BLaER1 (cell line): ENCODE data around the gene PDE3B.
"Not testable (repeated sequence)": the region's sequence is repeated elsewhere in the genome, so short reads cannot be mapped to it uniquely, and the experiment has no call there.

Experiments
- H3K27ac ChIP-seq: shearing (Covaris generic); formaldehyde crosslinking; 2 replicates; pipeline ENCODE4 v1.8.1; 2022
- H3K27me3 ChIP-seq: shearing (Covaris generic); formaldehyde crosslinking; 2 replicates; pipeline ENCODE4 v1.8.1; 2022
- H3K36me3 ChIP-seq: shearing (Covaris generic); formaldehyde crosslinking; 2 replicates; pipeline ENCODE4 v1.8.1; 2022
- H3K4me1 ChIP-seq: shearing (Covaris generic); formaldehyde crosslinking; 2 replicates; pipeline ENCODE4 v1.8.1; 2022
- H3K4me2 ChIP-seq: shearing (Covaris generic); formaldehyde crosslinking; 2 replicates; pipeline ENCODE4 v1.8.1; 2022
- H3K4me3 ChIP-seq: shearing (Covaris generic); formaldehyde crosslinking; 2 replicates; pipeline ENCODE4 v1.8.1; 2022
- H3K9ac ChIP-seq: shearing (Covaris generic); formaldehyde crosslinking; 2 replicates; pipeline ENCODE4 v1.8.1; 2022
- H3K9me3 ChIP-seq: shearing (Covaris generic); formaldehyde crosslinking; 2 replicates; pipeline ENCODE4 v1.8.1; 2022
- H4K20me1 ChIP-seq: shearing (Covaris generic); formaldehyde crosslinking; 2 replicates; pipeline ENCODE4 v1.8.1; 2022
- Cebpa-rat ChIP-seq: shearing (Covaris generic); IDR thresholded peaks from 2 replicates; pipeline ENCODE4 v1.8.1; 2022

The PDE3B gene

DNA sequence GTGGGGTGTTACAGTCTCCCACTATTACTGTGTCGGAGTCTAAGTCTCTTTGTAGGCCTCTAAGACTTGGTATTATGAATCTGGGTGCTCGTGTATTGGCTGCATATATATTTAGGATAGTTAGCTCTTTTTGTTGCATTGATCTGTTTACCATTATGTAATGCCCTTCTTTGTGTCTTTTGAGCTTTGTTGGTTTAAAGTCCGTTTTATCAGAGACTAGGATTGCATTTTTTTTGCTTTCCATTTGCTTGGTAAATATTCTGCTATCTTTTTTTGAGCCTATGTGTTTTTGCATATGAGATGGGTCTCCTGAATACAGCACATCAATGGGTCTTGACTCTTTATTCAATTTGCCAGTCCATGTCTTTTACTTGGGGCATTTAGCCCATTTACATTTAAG lies 97.6 kb downstream of the PDE3B start:
- Histone ChIP-seq H3K27me3 (no peaks in the 10 kb centered on the region), H3K4me3 (no peak overlapping the region), H3K4me1 (no peaks in the 10 kb centered on the region), H3K9ac (no peak overlapping the region), H3K4me2 (no peak overlapping the region), H3K27ac (no peak overlapping the region), H3K36me3 (no peaks in the 10 kb centered on the region), H4K20me1 (no peaks in the 10 kb centered on the region), H3K9me3 (peaks cover 26% of the 10 kb centered on the region)
- no peak for TF ChIP-seq Cebpa-rat

DNA sequence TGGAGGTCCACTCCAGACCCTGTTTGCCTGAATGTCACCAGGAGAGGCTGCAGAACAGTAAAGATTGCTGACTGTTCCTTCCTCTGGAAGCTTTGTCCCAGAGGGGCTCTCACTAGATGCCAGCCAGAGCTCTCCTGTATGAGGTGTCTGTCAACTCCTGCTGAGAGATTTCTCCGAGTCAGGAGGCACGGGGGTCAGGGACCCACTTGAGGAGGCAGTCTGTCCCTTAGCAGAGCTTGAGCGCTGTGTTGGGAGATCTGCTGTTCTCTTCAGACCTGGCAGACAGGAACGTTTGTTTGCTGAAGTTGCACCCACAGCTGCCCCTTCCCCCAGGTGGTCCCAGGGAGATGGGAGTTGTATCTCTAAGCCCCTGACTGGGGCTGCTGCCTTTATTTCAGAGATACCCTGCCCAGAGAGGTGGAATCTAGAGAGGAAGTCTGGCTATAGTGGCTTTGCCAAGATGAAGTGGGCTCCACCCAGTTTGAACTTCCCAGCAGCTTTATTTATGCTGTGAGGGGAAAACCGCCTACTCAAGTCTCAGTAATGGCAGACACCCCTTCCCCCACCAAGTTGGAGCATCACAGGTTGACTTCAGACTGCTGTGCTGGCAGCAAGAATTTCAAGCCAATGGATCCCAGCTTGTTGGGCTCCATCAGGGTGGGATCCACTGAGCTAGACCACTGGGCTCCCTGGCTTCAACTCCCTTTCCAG lies 99.4 kb downstream of the PDE3B start:
- no peaks in the 10 kb centered on the region for H4K20me1 ChIP-seq
- no peaks in the 10 kb centered on the region for H3K27me3 ChIP-seq
- no peaks in the 10 kb centered on the region for H3K4me1 ChIP-seq
- no peak overlapping the region for H3K9ac ChIP-seq
- no peak overlapping the region for H3K27ac ChIP-seq
- no peaks in the 10 kb centered on the region for H3K36me3 ChIP-seq
- H3K4me3 ChIP-seq, result no peak overlapping the region
- peaks cover 26% of the 10 kb centered on the region for H3K9me3 ChIP-seq
- no peak for TF ChIP-seq Cebpa-rat
- H3K4me2 ChIP-seq, result no peak overlapping the region

DNA sequence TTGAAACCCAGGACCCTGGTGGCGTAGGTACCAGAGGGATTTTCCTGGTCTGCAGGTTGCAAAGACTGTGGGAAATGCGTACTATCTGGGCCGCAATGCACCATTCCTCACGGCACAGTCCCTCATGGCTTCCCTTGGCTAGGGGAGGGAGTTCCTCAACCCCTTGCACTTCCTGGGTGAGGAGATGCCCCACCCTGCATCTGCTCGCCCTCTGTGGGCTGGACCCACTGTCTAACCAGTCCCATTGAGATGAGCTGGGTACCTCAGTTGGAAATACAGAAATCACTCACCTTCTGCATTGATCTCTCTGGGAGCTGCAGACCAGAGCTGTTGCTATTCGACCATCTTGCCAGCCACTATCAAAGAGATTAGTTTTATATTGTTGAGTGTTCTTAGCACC lies 100.1 kb downstream of the PDE3B start:
- H3K9me3 ChIP-seq, result peaks cover 22% of the 10 kb centered on the region
- H3K36me3 ChIP-seq, H4K20me1 ChIP-seq, H3K9ac ChIP-seq, H3K4me3 ChIP-seq, H3K27ac ChIP-seq, H3K4me2 ChIP-seq, H3K4me1 ChIP-seq, H3K27me3 ChIP-seq: not testable (repeated sequence)

DNA sequence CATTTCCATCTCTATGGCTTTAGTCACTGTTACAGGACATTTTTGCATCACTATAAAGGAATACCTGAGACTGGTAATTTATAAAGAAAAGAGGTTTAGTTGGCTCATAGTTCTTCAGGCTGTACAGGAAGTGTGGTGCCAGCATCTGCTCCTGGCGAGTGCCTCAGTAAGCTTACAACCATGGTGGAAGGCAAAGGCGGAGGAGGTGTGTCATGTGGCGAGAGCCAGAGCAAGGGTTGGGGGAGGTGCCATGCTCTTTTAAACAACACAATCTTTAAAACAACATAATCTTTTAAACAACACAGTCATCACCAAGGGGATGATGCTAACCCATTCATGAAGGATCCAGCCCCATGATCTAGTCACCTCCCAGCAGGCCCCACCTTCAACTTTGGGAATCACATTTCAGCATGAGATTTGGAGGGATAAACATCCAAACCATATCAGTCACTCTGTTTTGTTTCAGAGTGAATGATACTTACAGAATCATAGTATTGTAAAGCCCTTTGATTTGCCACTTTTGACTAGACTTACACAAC lies 103.3 kb downstream of the PDE3B start:
- no peak overlapping the region for H3K9ac ChIP-seq
- no peaks in the 10 kb centered on the region for H4K20me1 ChIP-seq
- H3K4me3 ChIP-seq, result no peak overlapping the region
- TF ChIP-seq Cebpa-rat, result no peak
- H3K4me2 ChIP-seq, result no peak overlapping the region
- H3K36me3 ChIP-seq, result no peaks in the 10 kb centered on the region
- H3K27ac ChIP-seq, result no peak overlapping the region
- H3K4me1 ChIP-seq, result no peaks in the 10 kb centered on the region
- H3K27me3 ChIP-seq, result no peaks in the 10 kb centered on the region
- H3K9me3 ChIP-seq, result peaks cover 14% of the 10 kb centered on the region

DNA sequence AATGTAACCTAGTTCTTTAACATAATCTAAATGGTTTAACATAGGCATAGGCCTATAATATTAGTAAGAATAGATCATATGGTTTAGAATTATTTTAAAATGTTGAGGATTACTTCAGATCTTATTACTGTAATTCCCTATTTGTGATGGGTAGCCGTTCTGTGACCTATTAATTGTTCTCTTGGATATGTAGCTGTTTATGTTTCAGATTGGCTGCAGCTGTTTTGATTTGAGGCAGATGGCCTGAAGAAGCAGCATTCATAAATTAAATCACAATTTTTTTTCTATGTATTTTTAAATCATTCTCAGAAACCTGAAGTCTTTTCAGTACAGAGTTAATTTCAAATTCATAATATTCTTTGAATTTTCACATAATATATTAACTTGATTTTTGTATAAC lies 104.5 kb downstream of the PDE3B start:
- Histone ChIP-seq H3K27ac (no peak overlapping the region), H4K20me1 (no peaks in the 10 kb centered on the region), H3K36me3 (no peaks in the 10 kb centered on the region), H3K4me1 (no peaks in the 10 kb centered on the region), H3K27me3 (no peaks in the 10 kb centered on the region), H3K4me2 (no peak overlapping the region), H3K9ac (no peak overlapping the region), H3K9me3 (peaks cover 8% of the 10 kb centered on the region), H3K4me3 (no peak overlapping the region)
- no peak for TF ChIP-seq Cebpa-rat

DNA sequence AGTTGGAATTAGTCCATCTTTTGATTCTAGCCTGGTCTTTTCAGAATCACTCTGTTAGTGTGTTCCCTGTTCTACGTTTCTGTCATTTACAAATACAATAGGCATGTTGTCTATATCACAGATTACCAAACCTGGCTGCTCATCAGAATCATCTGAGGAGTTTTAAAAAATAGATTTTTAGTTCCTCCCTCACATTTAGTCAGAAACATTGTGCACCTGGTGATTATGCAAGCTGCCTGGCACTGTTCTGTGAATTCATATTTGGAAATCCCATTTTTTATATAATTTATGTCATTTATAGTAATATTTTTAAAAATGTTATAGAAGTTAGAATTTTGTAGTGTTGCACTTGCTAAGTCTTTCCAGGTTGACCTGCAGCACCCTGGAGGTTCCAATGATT lies 107.3 kb downstream of the PDE3B start:
- Histone ChIP-seq H3K36me3 (no peaks in the 10 kb centered on the region), H3K27me3 (no peaks in the 10 kb centered on the region), H3K4me3 (no peak overlapping the region), H3K27ac (no peak overlapping the region), H3K4me1 (no peaks in the 10 kb centered on the region), H3K9ac (no peak overlapping the region), H3K4me2 (no peak overlapping the region), H4K20me1 (no peaks in the 10 kb centered on the region), H3K9me3 (no peaks in the 10 kb centered on the region)
- no peak for TF ChIP-seq Cebpa-rat

DNA sequence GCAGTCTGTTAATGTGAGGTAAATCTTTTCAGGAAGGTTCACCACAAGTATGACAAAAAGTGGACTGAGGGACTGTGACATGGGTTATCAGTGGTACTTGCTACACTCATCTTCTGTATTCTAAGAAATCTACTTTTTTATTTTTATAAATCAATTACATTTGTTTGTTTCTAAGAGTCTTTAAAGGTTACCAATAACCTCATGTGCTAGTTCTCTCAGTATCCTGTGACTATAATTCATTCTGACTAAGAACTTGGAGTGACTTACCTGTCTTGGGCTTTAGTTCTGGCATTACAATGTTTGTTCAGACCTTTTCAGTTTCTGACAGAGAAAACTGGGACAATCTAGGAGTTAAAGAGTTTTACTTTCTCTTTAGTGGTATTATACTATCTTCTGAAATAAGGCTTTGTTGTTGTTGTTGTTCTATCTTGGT lies 108.4 kb downstream of the PDE3B start:
- no peaks in the 10 kb centered on the region for H3K36me3 ChIP-seq
- no peaks in the 10 kb centered on the region for H4K20me1 ChIP-seq
- no peak for TF ChIP-seq Cebpa-rat
- H3K4me3 ChIP-seq, result no peak overlapping the region
- H3K27me3 ChIP-seq, result no peaks in the 10 kb centered on the region
- no peak overlapping the region for H3K4me2 ChIP-seq
- no peak overlapping the region for H3K9ac ChIP-seq
- H3K27ac ChIP-seq, result no peak overlapping the region
- H3K4me1 ChIP-seq, result no peaks in the 10 kb centered on the region
- no peaks in the 10 kb centered on the region for H3K9me3 ChIP-seq

DNA sequence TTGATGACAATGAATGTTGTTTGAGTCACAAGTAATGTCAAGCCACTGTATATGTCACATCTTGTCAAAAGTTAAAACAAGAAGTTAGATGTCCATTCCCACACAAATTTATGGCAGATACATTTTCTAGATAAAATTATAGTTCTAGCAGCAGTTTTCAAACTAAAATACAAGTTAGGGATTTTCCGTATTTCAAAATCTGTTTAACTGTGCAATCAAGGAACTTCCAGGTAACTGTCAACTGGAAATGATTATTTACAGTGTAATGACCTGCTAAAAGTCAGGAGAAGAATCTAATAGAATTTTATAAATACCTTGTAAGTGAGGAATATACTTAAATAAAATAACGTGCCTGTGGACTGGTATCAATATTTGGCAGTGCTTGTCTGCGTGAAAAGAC lies 111.5 kb downstream of the PDE3B start:
- Histone ChIP-seq H4K20me1 (no peaks in the 10 kb centered on the region), H3K4me2 (no peak overlapping the region), H3K36me3 (no peaks in the 10 kb centered on the region), H3K9me3 (no peaks in the 10 kb centered on the region), H3K4me1 (no peaks in the 10 kb centered on the region), H3K9ac (no peak overlapping the region), H3K27ac (no peak overlapping the region), H3K4me3 (no peak overlapping the region), H3K27me3 (no peaks in the 10 kb centered on the region)
- no peak for TF ChIP-seq Cebpa-rat

DNA sequence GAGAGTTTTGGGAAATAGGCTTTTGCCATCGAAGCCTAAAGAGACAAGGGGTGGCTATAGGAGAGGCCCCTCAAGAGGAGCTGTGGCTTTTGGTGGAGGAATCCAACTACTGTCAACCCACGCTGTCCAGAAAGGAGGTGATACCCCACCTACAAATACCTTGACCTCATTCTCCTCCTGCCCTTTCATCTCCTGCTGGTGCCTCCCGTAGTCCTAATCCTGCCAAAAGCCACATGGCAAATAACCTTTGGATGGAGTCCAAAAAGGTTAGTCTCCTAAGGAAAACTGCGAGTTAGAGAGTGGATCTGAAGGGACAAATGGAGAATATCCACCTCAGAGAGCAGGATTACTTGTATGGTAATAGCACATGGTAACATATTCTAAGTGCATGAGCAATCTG lies 112.7 kb downstream of the PDE3B start:
- H3K4me3 ChIP-seq, result no peak overlapping the region
- no peaks in the 10 kb centered on the region for H3K4me1 ChIP-seq
- no peaks in the 10 kb centered on the region for H4K20me1 ChIP-seq
- H3K27me3 ChIP-seq, result no peaks in the 10 kb centered on the region
- TF ChIP-seq Cebpa-rat, result no peak
- H3K36me3 ChIP-seq, result no peaks in the 10 kb centered on the region
- no peak overlapping the region for H3K27ac ChIP-seq
- H3K4me2 ChIP-seq, result no peak overlapping the region
- no peaks in the 10 kb centered on the region for H3K9me3 ChIP-seq
- H3K9ac ChIP-seq, result no peak overlapping the region

DNA sequence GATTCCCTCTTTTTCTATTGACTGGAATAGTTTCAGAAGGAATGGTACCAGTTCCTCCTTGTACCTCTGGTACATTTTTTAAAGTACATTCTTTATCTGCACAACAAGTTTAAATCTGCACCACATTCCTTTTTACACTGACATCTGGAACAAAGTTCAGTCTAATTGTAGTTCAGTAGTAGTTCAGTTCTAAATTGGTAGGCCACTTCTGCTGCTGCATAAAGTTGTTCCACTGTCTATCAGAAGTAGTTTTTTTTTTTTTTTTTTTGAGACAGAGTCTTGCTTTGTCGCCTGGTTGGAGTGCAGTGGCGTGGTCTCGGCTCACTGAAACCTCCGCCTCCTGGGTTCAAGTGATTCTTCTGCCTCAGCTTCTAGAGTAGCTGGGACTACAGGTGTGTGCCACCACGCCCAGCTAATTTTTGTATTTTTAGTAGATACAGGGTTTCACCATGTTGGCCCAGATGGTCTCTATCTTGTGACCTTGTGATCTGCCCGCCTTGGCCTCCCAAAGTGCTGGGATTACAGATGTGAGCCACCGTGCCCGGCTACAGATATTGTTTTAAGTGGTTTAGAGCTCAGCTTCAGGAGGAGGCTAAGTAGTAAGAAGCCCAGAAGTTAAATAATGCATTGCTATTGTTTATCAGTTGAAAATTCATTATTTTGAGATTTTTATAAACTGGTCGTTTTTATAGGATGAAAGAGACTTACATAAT lies 115.9 kb downstream of the PDE3B start:
- H3K9me3 ChIP-seq, H3K9ac ChIP-seq, H3K4me1 ChIP-seq, H3K27me3 ChIP-seq, H3K4me3 ChIP-seq, H3K27ac ChIP-seq, H4K20me1 ChIP-seq, H3K36me3 ChIP-seq, H3K4me2 ChIP-seq: not testable (repeated sequence)
